Right lung (tissue), 10 donors: ENCODE measurements around the gene TMOD2. TPM values are rescaled to one million over a fixed set of nuclear protein-coding genes. Genes with fewer than 3 reads are reported as not detected.

Source experiments
- DNase-seq, 2 donors: peaks; one replicate each; pipeline ENCODE4 v3.0.0-alpha.2; 2013
- long read RNA-seq, 8 donors: transcript quantifications; one replicate each; lab custom pipeline, GENCODE V29; 2026
- polyA plus RNA-seq, 5 donors: library from polyadenylated mRNA; unstranded; fragments of 120-200 nt; gene quantifications; one replicate each; pipeline versions ENCODE4 v1.2.1 to v1.2.3, GENCODE V29; 2013; ENCODE audit warnings: inconsistent platforms in 1 of 5, low replicate concordance in 1 of 5; ENCODE audit not compliant: insufficient read length in 5 of 5, insufficient read depth in 1 of 5

TMOD2 gene
- polyA plus RNA-seq, result 1 to 10 TPM; 4.6 to 6.8 (median 6.6) TPM
- long read RNA-seq, donor 1, full-length matches to known transcripts, result 2 of 2 reads
- long read RNA-seq, donor 1, partial matches to known transcripts, result 0 of 2 reads
- long read RNA-seq, donor 1, other reads (novel, unspliced or antisense), result 0 of 2 reads
- long read RNA-seq, donor 2, result 0 reads
- long read RNA-seq, donor 3, full-length matches to known transcripts, result 1 of 1 reads
- long read RNA-seq, donor 3, partial matches to known transcripts, result 0 of 1 reads
- long read RNA-seq, donor 3, other reads (novel, unspliced or antisense), result 0 of 1 reads
- long read RNA-seq, donor 4, result 0 reads
- long read RNA-seq, donor 5, full-length matches to known transcripts, result 1 of 1 reads
- long read RNA-seq, donor 5, partial matches to known transcripts, result 0 of 1 reads
- long read RNA-seq, donor 5, other reads (novel, unspliced or antisense), result 0 of 1 reads
- long read RNA-seq, donor 6, full-length matches to known transcripts, result 1 of 1 reads
- long read RNA-seq, donor 6, partial matches to known transcripts, result 0 of 1 reads
- long read RNA-seq, donor 6, other reads (novel, unspliced or antisense), result 0 of 1 reads
- long read RNA-seq, donor 7, result 0 reads
- long read RNA-seq, donor 8, full-length matches to known transcripts, result 1 of 1 reads
- long read RNA-seq, donor 8, partial matches to known transcripts, result 0 of 1 reads
- long read RNA-seq, donor 8, other reads (novel, unspliced or antisense), result 0 of 1 reads

- DNase-seq, result peak in 1 of 2 donors; percentile 12
Measured at GRCh38 chr15:51750792-51751696, at the start of gene TMOD2. Gene TMOD2, plus strand, starts transcription at chr15:51751597. Its CDS starts 14,845 bp downstream, at chr15:51766442.

- DNase-seq, result no peak
Measured at GRCh38 chr15:51702710-51703109, 48.7 kb upstream of the TMOD2 start.

DNA sequence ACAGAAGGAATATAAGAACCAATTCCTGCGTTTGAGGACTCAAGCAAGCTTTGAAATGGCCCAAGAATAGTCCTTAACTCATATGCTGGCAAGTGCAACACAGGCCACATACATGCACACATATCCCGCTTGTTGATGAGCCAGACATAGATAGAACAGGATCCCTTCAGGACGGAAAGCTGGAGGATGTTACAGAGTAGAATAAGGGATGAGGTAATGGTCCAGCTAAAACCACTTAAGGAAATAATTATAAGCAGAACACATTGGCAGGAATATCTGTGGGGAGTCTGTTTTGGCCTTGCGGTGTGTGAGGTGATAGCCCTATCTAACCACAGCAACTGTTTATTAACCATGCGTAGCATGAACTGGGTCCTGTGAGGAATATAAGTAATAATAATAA, 45.1 kb upstream of the TMOD2 start:
- no peak for DNase-seq

GRCh38 chr15:51706926-51707608, 44.3 kb upstream of the TMOD2 start:
- DNase-seq, result no peak

DNA sequence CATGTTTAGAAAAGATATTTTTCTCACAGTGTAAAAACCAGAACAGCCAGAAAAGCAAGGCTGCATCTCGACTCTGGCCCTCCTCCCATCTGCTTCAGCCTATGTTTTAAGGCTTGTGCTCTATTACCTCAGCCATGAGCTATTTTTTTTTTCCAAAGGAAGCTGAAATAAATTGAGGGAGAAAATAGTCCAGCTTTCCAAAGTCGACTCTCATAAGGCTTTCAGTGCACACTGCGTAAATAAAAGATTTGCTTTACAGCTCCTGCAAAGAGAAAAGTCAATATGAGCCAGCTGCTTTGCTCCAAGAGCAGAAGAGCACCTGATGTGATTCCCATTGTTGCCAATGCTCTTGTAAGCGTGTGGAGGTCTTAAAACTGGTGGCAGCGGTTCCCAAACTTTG, 43.4 kb upstream of the TMOD2 start:
- peak in 1 of 2 donors; percentile 16 for DNase-seq

- no peak for DNase-seq
Measured at GRCh38 chr15:51709031-51709430, 42.4 kb upstream of the TMOD2 start.

- DNase-seq, result no peak
Measured at GRCh38 chr15:51714162-51714561, 37.2 kb upstream of the TMOD2 start.

DNA sequence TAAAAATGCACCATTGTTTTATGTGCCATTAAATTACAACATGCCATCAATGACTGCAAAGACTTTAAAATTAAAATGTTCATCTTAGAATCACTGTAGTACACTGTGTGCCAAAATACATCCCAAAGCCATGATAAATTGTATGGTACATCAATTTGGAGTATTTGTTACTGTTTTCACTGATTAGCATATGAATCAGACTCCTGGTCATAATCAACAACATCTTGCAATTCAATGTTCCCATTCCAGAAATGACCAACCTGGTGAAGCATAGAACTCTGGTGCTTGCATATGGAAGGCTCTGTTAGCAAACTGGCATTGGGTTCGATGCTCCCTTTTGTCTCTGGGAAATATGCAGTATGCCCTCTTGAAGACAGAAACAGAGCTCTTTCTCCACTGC, 36.5 kb upstream of the TMOD2 start:
- no peak for DNase-seq

GRCh38 chr15:51718219-51718618, 33.2 kb upstream of the TMOD2 start:
- no peak for DNase-seq

DNA sequence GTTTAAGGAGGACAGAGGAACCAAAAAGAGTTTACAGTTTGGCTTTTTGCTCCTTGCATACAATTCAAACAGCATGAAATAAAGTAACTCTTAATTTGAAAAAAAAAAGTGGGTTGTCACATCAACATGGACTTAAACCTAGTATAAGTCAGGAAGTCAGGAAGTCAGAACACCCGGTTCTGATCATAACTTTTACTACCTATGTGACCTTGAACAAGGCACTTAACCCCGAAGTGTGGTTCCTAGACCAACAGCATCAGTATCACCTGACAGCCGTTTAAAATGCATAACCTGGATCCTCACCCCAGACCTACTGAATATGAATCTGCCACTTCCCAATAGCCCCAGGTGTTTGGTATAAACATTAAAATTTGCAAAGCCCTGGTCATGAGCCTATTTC, 32.7 kb upstream of the TMOD2 start:
- no peak for DNase-seq

DNA sequence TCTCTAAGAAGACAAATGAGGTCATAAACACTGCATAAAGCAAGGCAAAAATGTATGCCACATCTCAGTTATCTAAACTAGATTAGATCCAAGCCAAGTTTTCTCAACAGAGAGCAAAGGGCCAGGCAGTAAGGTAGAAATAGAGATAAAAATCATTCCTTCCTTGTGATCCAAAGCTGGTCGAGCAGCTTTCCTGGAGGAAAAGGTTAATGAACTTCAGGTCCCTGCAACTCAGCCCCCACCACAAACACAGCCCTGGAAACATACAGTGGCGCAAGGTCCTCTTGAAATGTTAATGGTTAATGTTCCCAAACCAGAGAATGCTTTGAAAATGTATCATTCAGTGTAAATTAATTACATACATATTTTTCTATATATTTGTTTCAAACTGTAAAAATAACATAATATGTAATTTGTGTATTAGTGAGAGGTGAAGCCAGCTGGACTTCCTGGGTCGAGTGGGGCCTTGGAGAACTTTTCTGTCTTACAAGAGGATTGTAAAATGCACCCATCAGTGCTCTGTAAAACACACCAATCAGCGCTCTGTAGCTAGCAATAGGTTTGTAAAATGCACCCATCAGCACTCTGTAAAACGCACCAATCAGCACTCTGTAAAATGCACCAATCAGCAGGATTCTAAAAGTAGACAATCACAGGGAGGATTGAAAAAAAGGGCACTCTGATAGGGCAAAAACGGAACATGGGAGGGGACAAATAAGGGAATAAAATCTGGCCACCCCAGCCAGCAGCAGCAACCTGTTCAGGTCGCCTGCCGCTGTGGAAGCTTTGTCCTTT, 31.0 kb upstream of the TMOD2 start:
- DNase-seq, result no peak

GRCh38 chr15:51721199-51721960, 30.0 kb upstream of the TMOD2 start:
- no peak for DNase-seq

GRCh38 chr15:51724199-51724598, 27.2 kb upstream of the TMOD2 start:
- DNase-seq, result no peak

GRCh38 chr15:51724673-51725072, 26.7 kb upstream of the TMOD2 start:
- no peak for DNase-seq

- DNase-seq, result no peak
Measured at GRCh38 chr15:51726302-51727073, 24.9 kb upstream of the TMOD2 start.

GRCh38 chr15:51727141-51727897, 24.1 kb upstream of the TMOD2 start:
- no peak for DNase-seq

DNA sequence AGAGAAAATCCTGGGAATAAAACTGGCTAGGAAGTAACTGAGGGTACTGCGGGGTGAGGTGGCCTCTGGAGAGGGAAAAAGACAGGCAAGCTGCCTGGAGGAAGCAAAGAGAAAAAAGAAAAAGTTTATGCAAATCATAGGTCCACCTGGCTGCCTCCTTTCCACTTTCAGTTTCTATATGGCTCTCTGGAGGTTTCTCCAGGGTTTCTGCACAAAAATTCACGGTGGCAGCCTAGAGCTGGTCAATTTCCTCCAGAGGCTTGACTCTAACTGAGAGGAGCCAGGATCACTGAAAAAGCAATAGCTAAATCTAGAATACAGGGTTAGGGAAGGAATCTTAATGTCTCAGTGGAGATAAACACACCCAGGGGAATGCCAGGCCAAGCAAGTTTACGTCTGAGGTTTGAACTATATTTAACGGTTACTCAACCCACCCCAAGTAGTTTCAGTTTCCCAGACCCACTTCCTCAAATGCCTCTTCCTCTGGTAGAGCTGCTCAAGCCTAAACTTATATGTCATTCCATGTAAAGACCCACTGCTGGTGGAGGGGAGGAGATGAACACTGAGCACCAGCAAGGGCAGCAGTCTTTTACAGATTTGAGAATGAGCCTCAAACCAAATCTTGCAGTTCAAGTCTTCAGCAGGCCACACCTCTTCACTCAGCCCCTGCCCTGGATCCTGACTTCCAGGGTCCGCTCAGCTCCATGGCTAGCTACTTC, 19.7 kb upstream of the TMOD2 start:
- no peak for DNase-seq
